BLaER1 treated with 17β-estradiol and CSF1 and Interleukin-3, amounts not matched to agents 10 nM and 100 nM (cell line): ENCODE measurements around the gene UBE2N.
A peak's percentile ranks its signal among the peaks of the same experiment; 100 is the strongest.
"Not testable (repeated sequence)": the region's sequence is repeated elsewhere in the genome, so short reads cannot be mapped to it uniquely, and the experiment has no call there.

Experiments used
- H3K27ac ChIP-seq, 11 experiments: shearing (Covaris generic); formaldehyde crosslinking; 2 replicates each; pipeline ENCODE4 v1.8.1; 2022
- H3K27me3 ChIP-seq, 11 experiments: shearing (Covaris generic); formaldehyde crosslinking; 2 replicates each; pipeline ENCODE4 v1.8.1; 2022
- H3K36me3 ChIP-seq, 11 experiments: shearing (Covaris generic); formaldehyde crosslinking; 2 replicates each; pipeline ENCODE4 v1.8.1; 2022
- H3K4me1 ChIP-seq, 10 experiments: shearing (Covaris generic); formaldehyde crosslinking; 2 replicates each; pipeline ENCODE4 v1.8.1; 2022
- H3K4me2 ChIP-seq, 11 experiments: shearing (Covaris generic); formaldehyde crosslinking; 2 replicates each; pipeline ENCODE4 v1.8.1; 2022
- H3K4me3 ChIP-seq, 10 experiments: shearing (Covaris generic); formaldehyde crosslinking; 2 replicates each; pipeline ENCODE4 v1.8.1; 2022
- H3K9ac ChIP-seq, 11 experiments: shearing (Covaris generic); formaldehyde crosslinking; 2 replicates each; pipeline ENCODE4 v1.8.1; 2022
- H3K9me3 ChIP-seq, 11 experiments: shearing (Covaris generic); formaldehyde crosslinking; replicated peaks in 1 of 11; 2 replicates each; pipeline ENCODE4 v1.8.1; 2022
- H4K20me1 ChIP-seq, 11 experiments: shearing (Covaris generic); formaldehyde crosslinking; 2 replicates each; pipeline ENCODE4 v1.8.1; 2022
- Cebpa-rat ChIP-seq, 11 experiments: shearing (Covaris generic); IDR thresholded peaks; 2 replicates each; pipeline ENCODE4 v1.8.1; 2022

UBE2N gene

DNA sequence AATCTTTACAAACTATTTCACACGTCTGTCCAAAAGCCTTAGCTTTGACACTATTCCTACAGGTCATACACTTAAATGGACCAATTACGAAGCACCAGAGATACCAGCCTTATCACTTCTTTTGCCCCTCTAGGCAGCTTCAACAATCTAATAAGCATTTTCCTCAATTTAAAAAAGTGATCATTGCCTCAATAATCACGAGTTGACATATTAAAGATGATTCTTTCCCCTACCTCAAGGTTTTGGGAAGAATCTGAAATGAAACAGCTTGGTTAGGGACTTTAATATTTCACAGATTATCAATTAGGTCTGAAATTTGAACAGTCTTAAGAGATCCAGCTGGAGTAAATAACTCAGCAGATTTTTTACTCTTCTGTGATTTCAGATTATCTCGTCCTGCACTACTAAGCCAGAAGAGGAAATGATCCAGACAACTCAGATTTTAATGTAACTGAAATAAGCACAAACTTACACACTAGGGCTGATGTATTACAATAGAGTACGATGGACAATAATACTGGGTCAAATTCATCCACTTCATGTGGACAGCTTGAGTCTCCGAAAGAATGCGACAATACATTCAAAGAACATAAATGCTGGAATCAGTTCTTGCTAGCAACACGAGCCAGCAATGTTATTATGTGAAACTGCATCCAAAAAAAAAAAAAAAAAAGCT, 15.9 kb downstream of the UBE2N start:
- H3K4me2 ChIP-seq, result peak overlapping the region; percentile 54 to 81 (median 70)
- H3K27ac ChIP-seq, result peak overlapping the region in 5 of 11 experiments; percentile 14 to 33 (median 29); a peak in 4 of 22 replicates
- no peak for TF ChIP-seq Cebpa-rat (IDR thresholded peaks at IDR 0.05)
- H3K27me3 ChIP-seq, result no peaks in the 10 kb centered on the region
- H3K4me3 ChIP-seq, result no peak overlapping the region
- peaks cover 0 to 22% (median 3%) of the 10 kb centered on the region in 11 experiments; a peak in 5 of 22 replicates for H3K36me3 ChIP-seq
- H3K9me3 ChIP-seq, result no peaks in the 10 kb centered on the region
- peaks cover 91 to 100% (median 100%) of the 10 kb centered on the region in 11 experiments for H4K20me1 ChIP-seq
- H3K4me1 ChIP-seq, result peaks cover 48 to 90% (median 60%) of the 10 kb centered on the region in 10 experiments
- H3K9ac ChIP-seq, result peak overlapping the region in 6 of 11 experiments; percentile 1 to 52 (median 36); a peak in 5 of 22 replicates

DNA sequence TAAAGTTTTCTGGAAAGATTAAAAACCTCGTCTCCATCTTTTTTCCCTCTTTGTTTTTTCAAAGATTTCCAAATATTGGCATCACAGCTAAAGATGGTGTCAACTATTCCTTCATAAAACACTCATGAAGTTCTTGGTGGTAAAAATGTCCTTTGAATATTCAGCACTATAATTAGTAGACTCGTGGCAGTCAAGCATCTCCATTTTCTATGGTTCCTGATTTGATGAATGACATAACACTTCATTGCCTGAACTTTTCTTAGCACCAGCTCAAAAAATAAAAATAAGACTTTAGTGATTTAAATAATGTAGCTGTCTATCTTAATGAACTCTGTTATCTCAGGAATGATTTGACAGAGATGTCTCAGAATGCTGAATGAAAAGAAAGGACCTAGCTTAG, 19.7 kb downstream of the UBE2N start:
- peaks cover 94 to 100% (median 100%) of the 10 kb centered on the region in 11 experiments for H4K20me1 ChIP-seq
- no peaks in the 10 kb centered on the region for H3K27me3 ChIP-seq
- peaks cover 0 to 7% (median 0%) of the 10 kb centered on the region in 11 experiments; a peak in 3 of 22 replicates for H3K36me3 ChIP-seq
- H3K9ac ChIP-seq, result no peak overlapping the region
- H3K9me3 ChIP-seq, result no peaks in the 10 kb centered on the region
- no peak overlapping the region for H3K27ac ChIP-seq
- H3K4me2 ChIP-seq, result peak overlapping the region in 9 of 11 experiments; percentile 4 to 40 (median 9); a peak in 6 of 22 replicates
- TF ChIP-seq Cebpa-rat (IDR thresholded peaks at IDR 0.05), result no peak
- H3K4me3 ChIP-seq, result no peak overlapping the region
- H3K4me1 ChIP-seq, result peaks cover 37 to 78% (median 51%) of the 10 kb centered on the region in 10 experiments

GRCh38 chr12:93419388-93420034, 22.2 kb downstream of the UBE2N start:
- H3K4me1 ChIP-seq, result peaks cover 23 to 78% (median 47%) of the 10 kb centered on the region in 10 experiments
- peaks cover 93 to 100% (median 100%) of the 10 kb centered on the region in 11 experiments for H4K20me1 ChIP-seq
- H3K27me3 ChIP-seq, result no peaks in the 10 kb centered on the region
- H3K36me3 ChIP-seq, result peaks cover 0 to 10% (median under 1%) of the 10 kb centered on the region in 11 experiments; a peak in 6 of 22 replicates
- H3K4me3 ChIP-seq, result no peak overlapping the region
- no peak for TF ChIP-seq Cebpa-rat (IDR thresholded peaks at IDR 0.05)
- peak overlapping the region in 1 of 11 experiments; percentile 36; a peak in 1 of 22 replicates for H3K4me2 ChIP-seq
- H3K27ac ChIP-seq, result no peak overlapping the region
- H3K9ac ChIP-seq, result no peak overlapping the region
- no peaks in the 10 kb centered on the region for H3K9me3 ChIP-seq

GRCh38 chr12:93417967-93418480, 23.7 kb downstream of the UBE2N start:
- Histone ChIP-seq H3K27ac (no peak overlapping the region), H3K4me2 (no peak overlapping the region), H3K9ac (no peak overlapping the region), H3K9me3 (no peaks in the 10 kb centered on the region), H3K27me3 (no peaks in the 10 kb centered on the region), H3K36me3 (peaks cover 0 to 15% (median 0%) of the 10 kb centered on the region in 11 experiments; a peak in 6 of 22 replicates), H3K4me3 (no peak overlapping the region), H4K20me1 (peaks cover 93 to 100% (median 100%) of the 10 kb centered on the region in 11 experiments), H3K4me1 (peaks cover 30 to 78% (median 44%) of the 10 kb centered on the region in 10 experiments)
- no peak for TF ChIP-seq Cebpa-rat (IDR thresholded peaks at IDR 0.05)

DNA sequence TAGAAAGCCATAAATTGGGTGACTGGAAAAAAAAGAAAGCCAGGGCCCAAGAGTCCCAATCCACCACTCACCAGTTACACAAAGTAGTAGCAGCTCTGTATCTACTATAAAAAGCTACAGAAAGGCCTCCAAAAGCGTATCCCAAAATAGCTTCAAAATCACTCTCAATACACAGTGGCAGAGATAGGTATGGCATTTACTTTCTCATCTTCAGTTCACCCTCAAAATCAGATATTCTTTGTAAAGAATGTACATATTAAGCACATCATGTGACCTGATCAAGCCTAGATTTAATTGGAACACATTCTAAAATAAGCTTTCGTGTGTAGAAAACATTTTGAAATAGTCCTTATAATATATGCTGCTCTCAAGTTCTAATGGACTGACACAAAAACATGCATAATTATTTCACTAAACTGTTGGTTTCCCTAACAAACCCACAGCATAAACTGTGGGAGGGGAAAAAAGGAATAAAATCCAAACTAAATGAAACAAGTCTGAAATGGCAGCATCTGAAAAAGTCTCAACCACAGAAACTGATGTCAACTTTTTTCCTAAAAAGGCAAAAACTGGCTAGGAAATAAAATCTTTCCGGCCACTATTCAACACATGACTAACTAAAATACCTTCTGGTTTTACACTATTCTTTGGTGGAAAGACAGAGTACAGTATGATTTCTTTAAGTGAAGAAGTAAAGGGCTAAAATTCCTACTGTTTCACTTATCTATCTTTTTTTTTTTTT, 25.9 kb downstream of the UBE2N start:
- Histone ChIP-seq H3K9me3 (no peaks in the 10 kb centered on the region), H3K36me3 (peaks cover 3 to 27% (median 13%) of the 10 kb centered on the region in 11 experiments; a peak in 21 of 22 replicates), H3K27me3 (no peaks in the 10 kb centered on the region), H3K4me3 (no peak overlapping the region), H4K20me1 (peaks cover 96 to 100% (median 100%) of the 10 kb centered on the region in 11 experiments), H3K4me2 (peak overlapping the region in 10 of 11 experiments; percentile 15 to 62 (median 25); a peak in 19 of 22 replicates), H3K4me1 (peaks cover 23 to 71% (median 36%) of the 10 kb centered on the region in 10 experiments), H3K9ac (no peak overlapping the region), H3K27ac (no peak overlapping the region)
- TF ChIP-seq Cebpa-rat (IDR thresholded peaks at IDR 0.05), result no peak

GRCh38 chr12:93413064-93413463, 28.7 kb downstream of the UBE2N start:
- H3K4me1 ChIP-seq, result peaks cover 23 to 54% (median 33%) of the 10 kb centered on the region in 10 experiments
- H3K4me2 ChIP-seq, result peak overlapping the region in 6 of 11 experiments; percentile 29 to 81 (median 60); a peak in 13 of 22 replicates
- TF ChIP-seq Cebpa-rat (IDR thresholded peaks at IDR 0.05), result no peak
- no peaks in the 10 kb centered on the region for H3K9me3 ChIP-seq
- peaks cover 68 to 100% (median 97%) of the 10 kb centered on the region in 11 experiments; a peak in 21 of 22 replicates for H4K20me1 ChIP-seq
- H3K36me3 ChIP-seq, result peaks cover 31 to 56% (median 41%) of the 10 kb centered on the region in 11 experiments; a peak in 21 of 22 replicates
- H3K9ac ChIP-seq, result no peak overlapping the region
- no peaks in the 10 kb centered on the region for H3K27me3 ChIP-seq
- H3K4me3 ChIP-seq, result no peak overlapping the region
- peak overlapping the region in 3 of 11 experiments; percentile 2 to 10 (median 7); a peak in 3 of 22 replicates for H3K27ac ChIP-seq

DNA sequence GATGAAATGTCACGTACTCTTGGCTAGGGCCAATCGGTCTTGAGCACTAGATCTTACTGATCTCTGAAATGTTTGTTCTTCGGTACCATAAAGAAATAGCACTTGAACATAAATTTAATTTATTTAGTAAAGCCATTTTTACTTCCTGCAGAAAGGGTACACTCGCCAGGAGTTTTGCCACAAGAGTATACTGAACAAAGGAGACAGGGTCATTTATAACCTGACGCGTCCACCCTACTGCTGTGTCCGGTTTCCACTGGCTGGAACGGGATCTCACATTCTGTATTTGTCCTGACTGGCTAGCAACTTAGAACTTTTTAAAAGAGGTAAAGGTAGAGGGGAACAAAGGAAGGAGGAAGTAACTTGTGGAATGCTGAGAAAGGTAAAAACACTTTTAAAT, 29.4 kb downstream of the UBE2N start:
- H3K4me3 ChIP-seq, H3K27me3 ChIP-seq, H3K9ac ChIP-seq, H3K27ac ChIP-seq, H3K9me3 ChIP-seq: not testable (repeated sequence)
- Histone ChIP-seq H3K4me1 (peaks cover 22 to 53% (median 32%) of the 10 kb centered on the region in 10 experiments), H4K20me1 (peaks cover 61 to 100% (median 94%) of the 10 kb centered on the region in 11 experiments; a peak in 21 of 22 replicates), H3K36me3 (peaks cover 37 to 62% (median 48%) of the 10 kb centered on the region in 11 experiments; a peak in 21 of 22 replicates), H3K4me2 (0 out of 22 replicates have a peak overlapping the region, but pooled peaks of 1 of the 11 experiments have one; percentile 66)

- not testable (repeated sequence) for H3K4me2 ChIP-seq, H3K9ac ChIP-seq, H3K4me3 ChIP-seq, H3K27ac ChIP-seq, H3K27me3 ChIP-seq, H3K9me3 ChIP-seq
- Histone ChIP-seq H4K20me1 (peaks cover 49 to 100% (median 92%) of the 10 kb centered on the region in 11 experiments; a peak in 21 of 22 replicates), H3K4me1 (peaks cover 8 to 47% (median 22%) of the 10 kb centered on the region in 10 experiments), H3K36me3 (peaks cover 39 to 76% (median 60%) of the 10 kb centered on the region in 11 experiments; a peak in 21 of 22 replicates)
Measured at GRCh38 chr12:93411060-93411459, 30.7 kb downstream of the UBE2N start.

DNA sequence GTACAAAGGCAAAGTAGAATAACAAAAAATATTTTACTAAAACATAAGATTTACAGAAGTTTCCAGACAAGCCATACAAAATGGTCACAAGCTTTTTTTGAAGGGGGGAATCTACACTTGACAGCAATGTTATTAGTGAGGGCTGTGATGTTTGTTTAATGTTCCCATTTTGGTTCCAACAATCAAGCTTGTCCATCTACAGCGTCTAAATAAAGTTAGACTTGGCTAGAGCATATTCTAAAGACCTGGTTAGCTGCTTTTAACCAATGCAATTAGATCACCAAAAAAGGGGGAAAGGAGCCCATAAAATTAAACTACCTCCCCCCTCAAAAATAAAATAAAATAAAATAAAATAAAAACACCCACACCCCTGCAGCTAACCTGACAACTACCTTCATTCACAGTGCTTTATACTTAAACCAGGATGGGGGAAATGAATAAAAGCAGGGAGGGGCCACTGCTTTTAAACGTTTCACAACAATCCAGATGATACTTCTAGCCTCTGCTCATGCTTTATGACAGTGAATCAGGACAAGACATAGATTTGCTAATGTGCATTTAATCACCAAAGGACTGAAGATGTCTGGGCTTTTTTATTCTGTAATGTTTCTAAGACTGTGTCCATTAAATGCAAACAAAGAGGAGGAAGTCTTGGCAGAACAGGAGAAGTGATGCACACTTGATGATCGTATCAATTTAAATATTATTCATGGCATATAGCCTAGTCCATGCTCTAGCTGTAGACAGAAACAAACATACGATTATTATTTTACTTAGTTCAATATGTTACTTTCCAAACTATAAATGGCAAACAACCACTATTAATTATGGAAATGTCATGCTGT, 32.2 kb downstream of the UBE2N start:
- Histone ChIP-seq H3K4me1 (peaks cover 0 to 32% (median 12%) of the 10 kb centered on the region in 10 experiments; a peak in 15 of 20 replicates), H4K20me1 (peaks cover 34 to 94% (median 77%) of the 10 kb centered on the region in 11 experiments; a peak in 21 of 22 replicates), H3K36me3 (peaks cover 39 to 88% (median 74%) of the 10 kb centered on the region in 11 experiments; a peak in 21 of 22 replicates)
- H3K4me3 ChIP-seq, H3K9me3 ChIP-seq, H3K27ac ChIP-seq, H3K9ac ChIP-seq, H3K27me3 ChIP-seq, H3K4me2 ChIP-seq: not testable (repeated sequence)
